ENCODE results near the gene PI4K2A. TPM values are rescaled to one million over a fixed set of nuclear protein-coding genes. Genes with fewer than 3 reads are reported as not detected.

The PI4K2A gene
- total RNA-seq, 4 donors from 2014 or later: 11.6 to 23.5 (median 19.4) TPM

GRCh38 chr10:97627731-97628130 is 12.7 kb upstream of the PI4K2A start:
- Histone ChIP-seq H3K4me3 (no peak overlapping the region), H3K27me3 (no peaks in the 10 kb centered on the region), H3K27ac (no peak overlapping the region), H3K4me1 (peaks cover 0 to 5% (median 0%) of the 10 kb centered on the region in 4 donors), H3K9me3 (no peaks in the 10 kb centered on the region), H3K36me3 (no peaks in the 10 kb centered on the region)
- TF ChIP-seq CTCF (IDR thresholded peaks at IDR 0.05) (no peak), POLR2A (IDR thresholded peaks at IDR 0.05) (no peak)
- no peak for DNase-seq

- Histone ChIP-seq H3K27ac (no peak overlapping the region), H3K9me3 (no peaks in the 10 kb centered on the region), H3K27me3 (no peaks in the 10 kb centered on the region), H3K4me3 (no peak overlapping the region), H3K36me3 (no peaks in the 10 kb centered on the region), H3K4me1 (peaks cover 0 to 8% (median 0%) of the 10 kb centered on the region in 4 donors)
- no peak for DNase-seq
- TF ChIP-seq CTCF (IDR thresholded peaks at IDR 0.05): no peak
- no peak for TF ChIP-seq POLR2A (IDR thresholded peaks at IDR 0.05)
These were observed 12.2 kb upstream of the PI4K2A start for GRCh38 chr10:97628228-97628627.

- no peak overlapping the region for H3K4me3 ChIP-seq
- no peak for TF ChIP-seq POLR2A (IDR thresholded peaks at IDR 0.05)
- TF ChIP-seq CTCF (IDR thresholded peaks at IDR 0.05): no peak
- no peak for DNase-seq
- H3K27me3 ChIP-seq: no peaks in the 10 kb centered on the region
- no peaks in the 10 kb centered on the region for H3K9me3 ChIP-seq
- H3K27ac ChIP-seq: no peak overlapping the region
- H3K36me3 ChIP-seq: no peaks in the 10 kb centered on the region
- peaks cover 0 to 8% (median 0%) of the 10 kb centered on the region in 4 donors for H3K4me1 ChIP-seq
These were observed 11.2 kb upstream of the PI4K2A start for GRCh38 chr10:97629289-97629688.

- TF ChIP-seq POLR2A (IDR thresholded peaks at IDR 0.05) (no peak), CTCF (IDR thresholded peaks at IDR 0.05) (no peak)
- Histone ChIP-seq H3K9me3 (no peaks in the 10 kb centered on the region), H3K27ac (no peak overlapping the region), H3K27me3 (no peaks in the 10 kb centered on the region), H3K4me1 (peaks cover 0 to 8% (median 0%) of the 10 kb centered on the region in 4 donors), H3K4me3 (no peak overlapping the region), H3K36me3 (no peaks in the 10 kb centered on the region)
- no peak for DNase-seq
These were observed 9.4 kb upstream of the PI4K2A start for GRCh38 chr10:97631098-97631497.

- no peaks in the 10 kb centered on the region for H3K36me3 ChIP-seq
- no peaks in the 10 kb centered on the region for H3K27me3 ChIP-seq
- H3K9me3 ChIP-seq: no peaks in the 10 kb centered on the region
- peak; percentile 90 to 96 (median 92) for DNase-seq
- H3K4me1 ChIP-seq: peaks cover 0 to 8% (median 0%) of the 10 kb centered on the region in 4 donors
- no peak for TF ChIP-seq CTCF (IDR thresholded peaks at IDR 0.05)
- TF ChIP-seq POLR2A (IDR thresholded peaks at IDR 0.05): no peak
- H3K27ac ChIP-seq: peak within 1 kb of the TSS in 2 of 4 donors; percentile 36 to 58
- H3K4me3 ChIP-seq: peak within 1 kb of the TSS; percentile 63 to 69 (median 64)
These were observed 7.3 kb upstream of the PI4K2A start, which contains the start of gene MORN4 for GRCh38 chr10:97632949-97633884. Gene MORN4 (minus strand): TSS chr10:97633500. CDS start chr10:97619653, 13,847 bp downstream.
